Endothelial cell of umbilical vein (primary cell): ENCODE results near the gene MRPL21. TPM values are rescaled to one million over a fixed set of nuclear protein-coding genes. Genes with fewer than 3 reads are reported as not detected.

Source experiments
- BruUV-seq: library from RNA; stranded (reverse); fragments of 400-500 nt; replicated peaks from 2 replicates; lab custom pipeline; 2021; lab: Mats Ljungman, UMichigan
- CTCF ChIA-PET: fragments of 300-600, 350-600 bp; sonication (Branson Sonifier 250); formaldehyde crosslinking; loops from one replicate; lab custom pipeline; 2021; ENCODE audit warnings: antibody characterized with exemption, inconsistent platforms; lab: Charles Lee
- POLR2A ChIA-PET: fragments of 300-600, 350-600 bp; sonication (Branson Sonifier 250); formaldehyde crosslinking; loops from one replicate; lab custom pipeline; 2021; ENCODE audit warnings: antibody characterized with exemption, inconsistent platforms; lab: Charles Lee
- DNase-seq: peaks from one replicate; pipeline ENCODE4 v3.0.0-alpha.2; 2011; ENCODE audit warnings: low read depth, low spot score
- FAIRE-seq: peaks from 2 replicates; lab custom pipeline; 2011; peaks lifted over from hg19 to GRCh38; lab: Jason Lieb, UNC
- H2AFZ ChIP-seq: 2 replicates; pipeline ENCODE4 v1.6.0; 2012; ENCODE audit warnings: low read depth, low read length, control low read depth, inconsistent platforms
- H3K27ac ChIP-seq: 2 replicates; pipeline ENCODE4 v1.5.1; 2011; ENCODE audit warnings: low read depth, mild to moderate bottlenecking, control low read depth, low read length, moderate library complexity; ENCODE audit not compliant: insufficient read depth
- H3K27me3 ChIP-seq, 2 experiments: 2 replicates each; pipeline versions ENCODE4 v1.6.0 to v1.6.1; 2011; ENCODE audit warnings: low read length in 2 of 2, mixed read lengths in 1 of 2; ENCODE audit not compliant: control insufficient read depth in 2 of 2, insufficient read depth in 2 of 2
- H3K36me3 ChIP-seq, 2 experiments: 2 replicates in 1 of 2; 3 replicates in 1 of 2; pipeline ENCODE4 v1.5.1; 2011; ENCODE audit warnings: low read length in 2 of 2, mild to moderate bottlenecking in 1 of 2, moderate library complexity in 1 of 2; ENCODE audit not compliant: control insufficient read depth in 2 of 2, insufficient read depth in 2 of 2; ENCODE audit errors: extremely low read depth in 1 of 2
- H3K4me1 ChIP-seq: 3 replicates; pipeline ENCODE4 v1.5.1; 2011; ENCODE audit warnings: mild to moderate bottlenecking, low read length; ENCODE audit not compliant: control insufficient read depth, insufficient read depth; ENCODE audit errors: extremely low read depth
- H3K4me2 ChIP-seq: 2 replicates; pipeline ENCODE4 v1.6.1; 2011; ENCODE audit warnings: low read length, control low read depth, mixed read lengths; ENCODE audit not compliant: insufficient read depth
- H3K4me3 ChIP-seq, 3 experiments: fragments of 200-600 bp in 1 of 3; sonication (generic), shearing (Covaris generic) in 1 of 3; replicated peaks in 1 of 3; 2 replicates each; pipeline ENCODE4 v1.5.1; 2011 to 2016; ENCODE audit warnings: control low read depth in 3 of 3, low read length in 3 of 3, mild to moderate bottlenecking in 2 of 3, inconsistent platforms in 1 of 3, low read depth in 1 of 3, moderate library complexity in 1 of 3; ENCODE audit not compliant: insufficient read depth in 1 of 3
- H3K79me2 ChIP-seq: 2 replicates; pipeline ENCODE4 v1.6.0; 2012; ENCODE audit warnings: low read length, inconsistent platforms; ENCODE audit not compliant: control insufficient read depth, insufficient read depth
- H3K9ac ChIP-seq: replicated peaks from 2 replicates; pipeline ENCODE3; 2011; ENCODE audit warnings: low read length, control low read depth; ENCODE audit not compliant: insufficient read depth; ENCODE audit errors: extremely low read depth
- H3K9me1 ChIP-seq: replicated peaks from 3 replicates; pipeline ENCODE4 v1.6.0; 2011; ENCODE audit warnings: mild to moderate bottlenecking, low read length; ENCODE audit not compliant: control insufficient read depth, insufficient read depth; ENCODE audit errors: extremely low read depth
- H3K9me3 ChIP-seq: replicated peaks from 2 replicates; pipeline ENCODE4 v1.5.1; 2012; ENCODE audit warnings: low read length, inconsistent platforms; ENCODE audit not compliant: control insufficient read depth, insufficient read depth
- H4K20me1 ChIP-seq: replicated peaks from 2 replicates; pipeline ENCODE3; 2011; ENCODE audit warnings: mild to moderate bottlenecking, low read length; ENCODE audit not compliant: control insufficient read depth, insufficient read depth; ENCODE audit errors: extremely low read depth
- FOS ChIP-seq: IDR thresholded peaks from 2 replicates; pipeline ENCODE4 v1.6.1; 2011; ENCODE audit warnings: mild to moderate bottlenecking, low read length, moderate library complexity, borderline replicate concordance; ENCODE audit not compliant: insufficient read depth
- GATA2 ChIP-seq: IDR thresholded peaks from 2 replicates; pipeline ENCODE4 v1.7.0; 2011; ENCODE audit warnings: low read depth, mild to moderate bottlenecking, moderate library complexity, mixed read lengths, low read length; ENCODE audit not compliant: insufficient read length, insufficient read depth
- JUN ChIP-seq: IDR thresholded peaks from 2 replicates; pipeline ENCODE4 v1.6.1; 2011; ENCODE audit warnings: borderline replicate concordance, low read depth; ENCODE audit not compliant: insufficient read length, insufficient read depth
- POLR2AphosphoS5 ChIP-seq: IDR thresholded peaks from 2 replicates; pipeline ENCODE4 v1.6.1; 2012; ENCODE audit warnings: low read depth, mild to moderate bottlenecking, control low read depth, low read length, moderate library complexity; ENCODE audit not compliant: insufficient read depth
- dilution Hi-C: fragments of 300-500 bp; cut with MboI; formaldehyde crosslinking; loops from one replicate; pipeline ENCODE4 v1.15.0; 2019; ENCODE audit warnings: low sequenced_read_pairs; ENCODE audit not compliant: extremely low pct_ligation_motif_present
- intact Hi-C: fragments of 100-400 bp; cut with micrococcal nuclease; formaldehyde crosslinking; loops from one replicate; pipeline ENCODE4 v1.10.0; 2022
- polyA plus RNA-seq, 4 experiments: library from polyadenylated mRNA; depleted of rRNA in 3 of 4; stranded (reverse) in 3 of 4; unstranded in 1 of 4; fragments of >200 nt; gene quantifications; 2 replicates each; pipeline versions ENCODE4 v1.2.1 to v1.2.3, GENCODE V29; 2011 to 2012; ENCODE audit warnings: missing spikeins in 1 of 4
- total RNA-seq: library from RNA; stranded (reverse); gene quantifications from 2 replicates; pipeline ENCODE4 v1.2.3, GENCODE V29; 2021
- TF ChIP-seq, protein P1 (sequence below), 2 donors: IDR thresholded peaks; 1 replicate in 1 of 2; 2 replicates in 1 of 2; pipeline ENCODE4 v1.5.1; 2011; ENCODE audit warnings: low read length in 2 of 2, mild to moderate bottlenecking in 2 of 2, moderate library complexity in 2 of 2, control low read depth in 1 of 2, inconsistent platforms in 1 of 2, low read depth in 1 of 2; ENCODE audit not compliant: insufficient read depth in 1 of 2; ENCODE audit errors: extremely low read depth in 1 of 2

MRPL21 gene
- total and polyA plus RNA-seq, 2 donors (not counting 3 experiments of a cell fraction or from before 2014, with no cell fraction given), result 52.2 to 65.5 TPM

DNA sequence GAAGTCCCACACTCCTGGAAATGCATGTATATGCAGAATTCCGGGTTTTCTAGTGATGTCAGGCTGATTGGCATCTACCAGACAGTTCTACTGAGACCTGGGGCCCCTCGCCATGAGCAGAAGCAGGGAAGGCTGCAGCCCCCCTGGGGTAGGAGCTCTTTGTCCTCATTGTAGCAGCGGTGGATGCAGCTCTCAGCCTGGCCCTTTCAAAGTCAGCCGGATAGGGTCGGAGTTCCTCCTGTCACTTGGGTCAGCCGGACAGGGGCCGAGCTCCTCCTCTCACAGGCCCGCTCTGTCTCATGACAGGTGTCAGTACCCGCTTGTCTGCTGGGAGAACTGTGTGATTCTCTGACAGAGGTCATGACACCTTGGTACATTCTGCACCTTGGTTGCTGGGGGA, 47.1 kb upstream of the MRPL21 start:
- dilution Hi-C loops, result no loop called here
- Histone ChIP-seq H4K20me1 (no peaks in the 10 kb centered on the region), H3K27me3 (no peaks in the 10 kb centered on the region), H3K9me1 (no peaks in the 10 kb centered on the region), H3K4me1 (peaks cover 8% of the 10 kb centered on the region), H3K27ac (no peak overlapping the region), H3K36me3 (no peaks in the 10 kb centered on the region), H3K9ac (no peak overlapping the region), H3K4me3 (no peak overlapping the region), H3K9me3 (no peaks in the 10 kb centered on the region), H3K79me2 (no peaks in the 10 kb centered on the region), H3K4me2 (no peak overlapping the region), H2AFZ (no peak overlapping the region)
- POLR2A ChIA-PET, result no interaction called here
- TF ChIP-seq POLR2AphosphoS5 (no peak), FOS (no peak)
- DNase-seq, result no peak
- no peak for FAIRE-seq
- intact Hi-C loops, result loop anchor here (5.0 kb wide), 1 partner anchor 123 kb away; no protein-coding TSS in a partner anchor
- CTCF ChIA-PET, result interaction anchor here (1.0 to 1.6 kb wide), 4 partner anchors 9 to 318 kb away, joined by 3 to 4 read pairs (median 4); no protein-coding TSS in a partner anchor
- no TSS peak for BruUV-seq

DNA sequence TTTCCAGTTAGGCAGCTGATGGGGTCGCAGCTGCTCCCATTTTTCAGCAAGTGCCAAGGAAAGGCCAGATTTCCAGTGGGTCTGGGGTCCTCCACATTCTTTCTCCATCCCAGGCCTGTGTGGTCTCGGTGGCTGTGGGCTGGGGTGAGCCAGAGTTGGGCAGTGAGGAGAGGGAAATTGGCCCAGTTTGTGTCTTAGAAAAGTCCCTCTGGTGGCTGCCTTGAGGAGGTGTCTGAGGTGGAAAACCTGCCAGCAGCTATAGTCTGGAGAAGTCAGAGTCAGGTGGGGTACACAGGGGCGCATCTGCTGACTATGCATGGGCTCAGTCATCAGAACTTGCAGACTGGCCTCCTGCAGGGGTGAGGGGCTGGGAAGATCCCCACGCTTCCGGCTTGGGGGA, 46.6 kb upstream of the MRPL21 start:
- intact Hi-C loops, result loop anchor here (5.0 kb wide), 1 partner anchor 123 kb away; no protein-coding TSS in a partner anchor
- FAIRE-seq, result peak; percentile 8
- CTCF ChIA-PET, result interaction anchor here (0.9 to 1.6 kb wide), 5 partner anchors 9 to 317 kb away, joined by 3 to 4 read pairs (median 3); no protein-coding TSS in a partner anchor

More for the DNA sequence above, 46.6 kb upstream of the MRPL21 start:
- DNase-seq, result peak; percentile 19
- no peaks in the 10 kb centered on the region for H4K20me1 ChIP-seq
- no peak overlapping the region for H3K9ac ChIP-seq
- peaks cover 5% of the 10 kb centered on the region for H3K4me1 ChIP-seq
- H3K9me3 ChIP-seq, result no peaks in the 10 kb centered on the region
- no peak overlapping the region for H3K4me3 ChIP-seq
- no peak overlapping the region for H2AFZ ChIP-seq
- dilution Hi-C loops, result no loop called here
- H3K27ac ChIP-seq, result no peak overlapping the region
- BruUV-seq, result no TSS peak
- H3K9me1 ChIP-seq, result no peaks in the 10 kb centered on the region
- H3K4me2 ChIP-seq, result no peak overlapping the region
- POLR2A ChIA-PET, result no interaction called here
- TF ChIP-seq, protein P1, sequence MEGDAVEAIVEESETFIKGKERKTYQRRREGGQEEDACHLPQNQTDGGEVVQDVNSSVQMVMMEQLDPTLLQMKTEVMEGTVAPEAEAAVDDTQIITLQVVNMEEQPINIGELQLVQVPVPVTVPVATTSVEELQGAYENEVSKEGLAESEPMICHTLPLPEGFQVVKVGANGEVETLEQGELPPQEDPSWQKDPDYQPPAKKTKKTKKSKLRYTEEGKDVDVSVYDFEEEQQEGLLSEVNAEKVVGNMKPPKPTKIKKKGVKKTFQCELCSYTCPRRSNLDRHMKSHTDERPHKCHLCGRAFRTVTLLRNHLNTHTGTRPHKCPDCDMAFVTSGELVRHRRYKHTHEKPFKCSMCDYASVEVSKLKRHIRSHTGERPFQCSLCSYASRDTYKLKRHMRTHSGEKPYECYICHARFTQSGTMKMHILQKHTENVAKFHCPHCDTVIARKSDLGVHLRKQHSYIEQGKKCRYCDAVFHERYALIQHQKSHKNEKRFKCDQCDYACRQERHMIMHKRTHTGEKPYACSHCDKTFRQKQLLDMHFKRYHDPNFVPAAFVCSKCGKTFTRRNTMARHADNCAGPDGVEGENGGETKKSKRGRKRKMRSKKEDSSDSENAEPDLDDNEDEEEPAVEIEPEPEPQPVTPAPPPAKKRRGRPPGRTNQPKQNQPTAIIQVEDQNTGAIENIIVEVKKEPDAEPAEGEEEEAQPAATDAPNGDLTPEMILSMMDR (IDR thresholded peaks at IDR 0.05; ENCODE audit: extremely low read depth in 1 of 2, insufficient read depth in 1 of 2, low read depth in 1 of 2, low read length in 2 of 2), result peak; percentile 22 to 42
- no peak for TF ChIP-seq GATA2
- TF ChIP-seq JUN, result no peak
- no peaks in the 10 kb centered on the region for H3K36me3 ChIP-seq
- no peaks in the 10 kb centered on the region for H3K27me3 ChIP-seq
- no peaks in the 10 kb centered on the region for H3K79me2 ChIP-seq
